Effector CD8-positive, alpha-beta T cell (primary cell): ENCODE results near the gene TAF8.
A peak's percentile ranks its signal among the peaks of the same experiment; 100 is the strongest.

ENCODE experiments used
- DNase-seq: peaks from one replicate; lab custom pipeline; 2025; lab: John Stamatoyannopoulos, UW

TAF8 gene

GRCh38 chr6:42095776-42096541 is 45.6 kb downstream of the TAF8 start:
- DNase-seq = no peak

GRCh38 chr6:42099340-42100028 is 49.2 kb downstream of the TAF8 start:
- DNase-seq = no peak

GRCh38 chr6:42100029-42100901 is 49.9 kb downstream of the TAF8 start:
- DNase-seq = no peak

- no peak for DNase-seq
These were observed 50.9 kb downstream of the TAF8 start for GRCh38 chr6:42101186-42101657.

GRCh38 chr6:42103216-42103615 is 52.9 kb downstream of the TAF8 start:
- no peak for DNase-seq

- DNase-seq = no peak
These were observed 53.4 kb downstream of the TAF8 start for GRCh38 chr6:42103753-42104094.

- DNase-seq = peak; percentile 52
These were observed 53.9 kb downstream of the TAF8 start for GRCh38 chr6:42104095-42104803.

- no peak for DNase-seq
These were observed 54.4 kb downstream of the TAF8 start for GRCh38 chr6:42104804-42105125.

GRCh38 chr6:42105156-42105648 is 54.9 kb downstream of the TAF8 start:
- DNase-seq = no peak

GRCh38 chr6:42105709-42106108 is 55.4 kb downstream of the TAF8 start:
- DNase-seq = no peak

GRCh38 chr6:42106112-42107023 is 56.0 kb downstream of the TAF8 start:
- DNase-seq = no peak

GRCh38 chr6:42108071-42108470 is 57.7 kb downstream of the TAF8 start:
- no peak for DNase-seq

GRCh38 chr6:42110683-42111082 is 60.4 kb downstream of the TAF8 start:
- DNase-seq = no peak

- no peak for DNase-seq
These were observed 62.0 kb downstream of the TAF8 start for GRCh38 chr6:42112351-42112750.

GRCh38 chr6:42113936-42114636 is 63.8 kb downstream of the TAF8 start:
- no peak for DNase-seq

- DNase-seq = no peak
These were observed 67.5 kb downstream of the TAF8 start for GRCh38 chr6:42117843-42118161.

- DNase-seq = no peak
These were observed 68.1 kb downstream of the TAF8 start for GRCh38 chr6:42118162-42119001.

- no peak for DNase-seq
These were observed 70.9 kb downstream of the TAF8 start for GRCh38 chr6:42120895-42121865.
